VCaP (cell line): Measurements from ENCODE around the gene EXOC8.
A peak's percentile ranks its signal among the peaks of the same experiment; 100 is the strongest.

Experiments used
- H3K27ac ChIP-seq: fragments of 450-650 bp; 2 replicates; pipeline ENCODE4 v1.5.1; 2017
- CTCF ChIP-seq: fragments of 450-650 bp; conservative IDR thresholded peaks from 2 replicates; pipeline ENCODE4 v1.5.1; 2017; ENCODE audit warnings: mild to moderate bottlenecking, moderate library complexity

EXOC8 gene

GRCh38 chr1:231337472-231338269 is at the start of gene EXOC8:
Gene EXOC8 (minus strand): TSS chr1:231337852. CDS start chr1:231337745, 107 bp downstream.
- peak; percentile 13; the same call in 1 of the 2 replicates for TF ChIP-seq CTCF
- H3K27ac ChIP-seq: peak within 1 kb of the TSS; percentile 79

GRCh38 chr1:231386466-231386865 is 48.8 kb upstream of the EXOC8 start:
- TF ChIP-seq CTCF: no peak
- peak overlapping the region; percentile 44; the same call in 1 of the 2 replicates for H3K27ac ChIP-seq

- no peak overlapping the region for H3K27ac ChIP-seq
- no peak for TF ChIP-seq CTCF
Measured at GRCh38 chr1:231385416-231385748, 47.7 kb upstream of the EXOC8 start.

GRCh38 chr1:231384696-231385415 is 47.2 kb upstream of the EXOC8 start:
- no peak for TF ChIP-seq CTCF
- no peak overlapping the region for H3K27ac ChIP-seq

- peak overlapping the region; percentile 25 for H3K27ac ChIP-seq
- no peak for TF ChIP-seq CTCF
Measured at GRCh38 chr1:231383159-231383860, 45.7 kb upstream of the EXOC8 start.

- TF ChIP-seq CTCF: no peak
- H3K27ac ChIP-seq: peak overlapping the region; percentile 25; the same call in 1 of the 2 replicates
Measured at GRCh38 chr1:231382426-231382825, 44.8 kb upstream of the EXOC8 start.

GRCh38 chr1:231381729-231382128 is 44.1 kb upstream of the EXOC8 start:
- H3K27ac ChIP-seq: no peak overlapping the region
- no peak for TF ChIP-seq CTCF
